ENCODE results near the gene SRGAP1. TPM values are rescaled to one million over a fixed set of nuclear protein-coding genes. Genes with fewer than 3 reads are reported as not detected.

SRGAP1 gene
- total RNA-seq, 1 experiment from 2014 or later = 65.0 TPM

- H3K36me3 Mint-ChIP-seq (ENCODE audit: insufficient read depth, unreplicated experiment) = peaks cover 15% of the 10 kb centered on the region
- BruUV-seq (replicated peaks) = no TSS peak
- no peak for DNase-seq (ENCODE audit: unreplicated experiment)
- peaks cover 12% of the 10 kb centered on the region for H3K4me1 Mint-ChIP-seq (ENCODE audit: insufficient read depth, unreplicated experiment)
- no peak overlapping the region for H3K4me3 Mint-ChIP-seq (ENCODE audit: unreplicated experiment)
- TF ChIP-seq CTCF (IDR thresholded peaks at IDR 0.05; ENCODE audit: unreplicated experiment) = no peak
- no peaks in the 10 kb centered on the region for H3K9me3 Mint-ChIP-seq (ENCODE audit: unreplicated experiment)
- ChIA-PET POLR2A (interaction anchor here (0.5 kb wide), 1 partner anchor 14 kb away, joined by 3 read pairs; no protein-coding TSS in a partner anchor), CTCF (interaction anchor here (0.7 to 2.2 kb wide), 2 partner anchors 9 to 200 kb away, joined by 4 to 10 read pairs; partner anchors contain the start of gene SRGAP1)
- no peaks in the 10 kb centered on the region for H3K27me3 Mint-ChIP-seq (ENCODE audit: insufficient read depth, unreplicated experiment)
- no peak overlapping the region for H3K27ac Mint-ChIP-seq (ENCODE audit: low read depth, unreplicated experiment)
- intact Hi-C loops (cut with micrococcal nuclease) = no loop called here
Observed at GRCh38 chr12:64044191-64044590, 199.7 kb downstream of the SRGAP1 start.

GRCh38 chr12:64051057-64051456, 206.6 kb downstream of the SRGAP1 start:
- no peak for TF ChIP-seq CTCF (IDR thresholded peaks at IDR 0.05; ENCODE audit: unreplicated experiment)
- intact Hi-C loops (cut with micrococcal nuclease) = no loop called here
- no peaks in the 10 kb centered on the region for H3K4me1 Mint-ChIP-seq (ENCODE audit: insufficient read depth, unreplicated experiment)
- BruUV-seq (replicated peaks) = no TSS peak
- ChIA-PET POLR2A (interaction anchor here (0.9 kb wide), 1 partner anchor 8 kb away, joined by 3 read pairs; no protein-coding TSS in a partner anchor), CTCF (interaction anchor here (0.6 kb wide), 1 partner anchor 24 kb away, joined by 3 read pairs; no protein-coding TSS in a partner anchor)
- DNase-seq (ENCODE audit: unreplicated experiment) = no peak
- no peak overlapping the region for H3K27ac Mint-ChIP-seq (ENCODE audit: low read depth, unreplicated experiment)
- H3K27me3 Mint-ChIP-seq (ENCODE audit: insufficient read depth, unreplicated experiment) = no peaks in the 10 kb centered on the region
- peaks cover 8% of the 10 kb centered on the region for H3K9me3 Mint-ChIP-seq (ENCODE audit: unreplicated experiment)
- H3K36me3 Mint-ChIP-seq (ENCODE audit: insufficient read depth, unreplicated experiment) = peaks cover 32% of the 10 kb centered on the region
- H3K4me3 Mint-ChIP-seq (ENCODE audit: unreplicated experiment) = no peak overlapping the region

- H3K4me1 Mint-ChIP-seq (ENCODE audit: insufficient read depth, unreplicated experiment) = no peaks in the 10 kb centered on the region
- TF ChIP-seq CTCF (IDR thresholded peaks at IDR 0.05; ENCODE audit: unreplicated experiment) = no peak
- intact Hi-C loops (cut with micrococcal nuclease) = no loop called here
- H3K27ac Mint-ChIP-seq (ENCODE audit: low read depth, unreplicated experiment) = no peak overlapping the region
- H3K27me3 Mint-ChIP-seq (ENCODE audit: insufficient read depth, unreplicated experiment) = no peaks in the 10 kb centered on the region
- no peak for DNase-seq (ENCODE audit: unreplicated experiment)
- H3K36me3 Mint-ChIP-seq (ENCODE audit: insufficient read depth, unreplicated experiment) = peaks cover 49% of the 10 kb centered on the region
- H3K9me3 Mint-ChIP-seq (ENCODE audit: unreplicated experiment) = peaks cover 8% of the 10 kb centered on the region
- POLR2A ChIA-PET = interaction anchor here (1.0 kb wide), 1 partner anchor 10 kb away, joined by 3 read pairs; no protein-coding TSS in a partner anchor
- no peak overlapping the region for H3K4me3 Mint-ChIP-seq (ENCODE audit: unreplicated experiment)
- CTCF ChIA-PET = interaction anchor here (0.6 kb wide), 1 partner anchor 9 kb away, joined by 4 read pairs; no protein-coding TSS in a partner anchor
- no TSS peak for BruUV-seq (replicated peaks)
Observed at GRCh38 chr12:64053117-64053516, 208.6 kb downstream of the SRGAP1 start.

GRCh38 chr12:64054079-64054520, 209.6 kb downstream of the SRGAP1 start:
- no peak overlapping the region for H3K27ac Mint-ChIP-seq (ENCODE audit: low read depth, unreplicated experiment)

More at GRCh38 chr12:64054079-64054520, 209.6 kb downstream of the SRGAP1 start:
- BruUV-seq (replicated peaks) = no TSS peak
- Mint-ChIP-seq H3K4me1 (ENCODE audit: insufficient read depth, unreplicated experiment) (no peaks in the 10 kb centered on the region), H3K4me3 (ENCODE audit: unreplicated experiment) (no peak overlapping the region), H3K36me3 (ENCODE audit: insufficient read depth, unreplicated experiment) (peaks cover 52% of the 10 kb centered on the region), H3K27me3 (ENCODE audit: insufficient read depth, unreplicated experiment) (no peaks in the 10 kb centered on the region), H3K9me3 (ENCODE audit: unreplicated experiment) (peaks cover 8% of the 10 kb centered on the region)
- no peak for DNase-seq (ENCODE audit: unreplicated experiment)
- intact Hi-C loops (cut with micrococcal nuclease) = no loop called here
- TF ChIP-seq CTCF (IDR thresholded peaks at IDR 0.05; ENCODE audit: unreplicated experiment) = no peak
- ChIA-PET CTCF (no interaction called here), POLR2A (interaction anchor here (1.2 kb wide), 1 partner anchor 11 kb away, joined by 3 read pairs; no protein-coding TSS in a partner anchor)
